Activated naive CD8-positive, alpha-beta T cell treated with anti-CD3 and anti-CD28 coated beads, Interleukin-2, amount 10 ng/mL, durations not matched to agents 7 days and 5 days (primary cell): Measurements from ENCODE around the gene EFCAB7. TPM values are rescaled to one million over a fixed set of nuclear protein-coding genes. Genes with fewer than 3 reads are reported as not detected.

Experiments
- ATAC-seq: fragments of 150-1000 bp; cut with Tn5 transposase; one replicate; pipeline ENCODE4 v1.10.0; 2021; ENCODE audit warnings: low read depth, moderate library complexity
- POLR2A ChIA-PET: fragments of 350-600 bp; sonication (Branson Sonifier 250); formaldehyde crosslinking; loops from one replicate; lab custom pipeline; 2021; ENCODE audit warnings: antibody characterized with exemption; lab: Charles Lee
- DNase-seq: peaks from one replicate; pipeline ENCODE4 v3.0.0; 2021
- H3K27ac Mint-ChIP-seq: one replicate; pipeline ENCODE4 v1.8.0; 2022; ENCODE audit warnings: mild to moderate bottlenecking, mixed read lengths
- H3K27me3 Mint-ChIP-seq: one replicate; pipeline ENCODE4 v1.8.0; 2022; ENCODE audit warnings: mild to moderate bottlenecking, moderate library complexity, mixed read lengths
- H3K36me3 Mint-ChIP-seq: one replicate; pipeline ENCODE4 v1.8.0; 2021; ENCODE audit warnings: mild to moderate bottlenecking, mixed read lengths
- H3K4me1 Mint-ChIP-seq: one replicate; pipeline ENCODE4 v1.8.0; 2021; ENCODE audit warnings: mixed read lengths
- H3K4me3 Mint-ChIP-seq: one replicate; pipeline ENCODE4 v1.8.0; 2022; ENCODE audit warnings: mild to moderate bottlenecking, moderate library complexity, mixed read lengths
- H3K9me3 Mint-ChIP-seq: one replicate; pipeline ENCODE4 v1.8.0; 2021; ENCODE audit warnings: mixed read lengths
- total RNA-seq, 2 experiments: library from RNA; stranded (reverse); gene quantifications; one replicate each; pipeline ENCODE4 v1.2.3, GENCODE V29; 2021

The EFCAB7 gene
- total RNA-seq, 2 experiments from 2014 or later = 7.4 to 11.8 TPM

- Mint-ChIP-seq H3K27ac (peak overlapping the region; percentile 28), H3K4me1 (peaks cover 25% of the 10 kb centered on the region), H3K27me3 (no peaks in the 10 kb centered on the region), H3K9me3 (no peaks in the 10 kb centered on the region), H3K36me3 (peaks cover 1% of the 10 kb centered on the region), H3K4me3 (peak overlapping the region; percentile 88)
- POLR2A ChIA-PET = no interaction called here
- DNase-seq (no peak), ATAC-seq (no peak)
These were observed 876 bp downstream of the EFCAB7 start for GRCh38 chr1:63524201-63524600.

GRCh38 chr1:63532727-63533126 lies 9.4 kb downstream of the EFCAB7 start:
- POLR2A ChIA-PET = no interaction called here
- Mint-ChIP-seq H3K4me1 (no peaks in the 10 kb centered on the region), H3K9me3 (no peaks in the 10 kb centered on the region), H3K36me3 (no peaks in the 10 kb centered on the region), H3K27me3 (no peaks in the 10 kb centered on the region), H3K4me3 (no peak overlapping the region), H3K27ac (no peak overlapping the region)
- ATAC-seq = no peak
- no peak for DNase-seq

- Mint-ChIP-seq H3K27ac (no peak overlapping the region), H3K4me3 (no peak overlapping the region), H3K36me3 (no peaks in the 10 kb centered on the region), H3K27me3 (no peaks in the 10 kb centered on the region), H3K4me1 (no peaks in the 10 kb centered on the region), H3K9me3 (no peaks in the 10 kb centered on the region)
- ATAC-seq (no peak), DNase-seq (no peak)
- POLR2A ChIA-PET = no interaction called here
These were observed 10.6 kb downstream of the EFCAB7 start for GRCh38 chr1:63533931-63534330.

DNA sequence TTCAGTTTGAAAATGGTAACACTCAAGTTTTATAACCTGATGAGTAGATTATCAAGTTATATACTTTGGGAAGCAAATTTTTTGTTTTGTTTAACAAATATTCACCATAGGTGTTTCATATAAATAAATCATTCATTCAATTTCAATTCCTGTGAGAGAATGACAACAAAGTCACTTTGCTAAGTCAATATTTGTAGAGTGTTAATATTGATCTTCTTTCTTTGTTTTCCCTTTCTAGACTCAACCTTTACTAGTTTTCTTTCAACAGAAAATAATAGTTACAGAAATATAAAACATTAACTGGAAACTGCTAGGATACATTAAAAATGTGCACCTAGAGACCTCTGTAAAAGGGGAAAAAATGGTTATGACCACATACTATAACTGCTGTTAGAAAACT lies 11.1 kb downstream of the EFCAB7 start:
- POLR2A ChIA-PET = no interaction called here
- no peak for ATAC-seq
- Mint-ChIP-seq H3K4me1 (no peaks in the 10 kb centered on the region), H3K27ac (no peak overlapping the region), H3K9me3 (no peaks in the 10 kb centered on the region), H3K4me3 (no peak overlapping the region), H3K36me3 (no peaks in the 10 kb centered on the region), H3K27me3 (no peaks in the 10 kb centered on the region)
- no peak for DNase-seq

GRCh38 chr1:63537006-63537405 lies 13.7 kb downstream of the EFCAB7 start:
- DNase-seq = no peak
- ATAC-seq = no peak
- H3K27me3 Mint-ChIP-seq = no peaks in the 10 kb centered on the region
- no peak overlapping the region for H3K4me3 Mint-ChIP-seq
- H3K4me1 Mint-ChIP-seq = no peaks in the 10 kb centered on the region
- no peak overlapping the region for H3K27ac Mint-ChIP-seq
- POLR2A ChIA-PET = no interaction called here
- peaks cover 2% of the 10 kb centered on the region for H3K36me3 Mint-ChIP-seq
- no peaks in the 10 kb centered on the region for H3K9me3 Mint-ChIP-seq

DNA sequence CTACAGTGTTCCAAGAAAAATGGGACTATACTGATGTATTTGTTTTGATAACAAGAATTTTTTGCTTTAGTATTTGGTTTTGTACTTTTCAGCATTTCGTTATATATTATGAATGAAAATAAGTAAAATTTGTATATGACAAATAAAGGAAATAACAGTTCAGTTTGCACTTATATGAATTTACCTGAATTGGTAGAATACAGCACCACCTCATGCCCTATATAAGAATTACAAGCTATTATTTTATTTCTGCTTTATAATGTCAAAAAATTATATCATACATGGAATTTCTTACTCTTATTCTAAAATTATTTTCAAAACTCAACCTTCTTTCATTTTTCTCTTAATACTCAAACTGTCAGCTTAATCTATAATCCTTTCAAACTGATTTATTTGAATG lies 14.6 kb downstream of the EFCAB7 start:
- peaks cover 2% of the 10 kb centered on the region for H3K36me3 Mint-ChIP-seq
- DNase-seq (no peak), ATAC-seq (no peak)
- no peak overlapping the region for H3K4me3 Mint-ChIP-seq
- POLR2A ChIA-PET = no interaction called here
- no peaks in the 10 kb centered on the region for H3K9me3 Mint-ChIP-seq
- no peak overlapping the region for H3K27ac Mint-ChIP-seq
- H3K27me3 Mint-ChIP-seq = no peaks in the 10 kb centered on the region
- H3K4me1 Mint-ChIP-seq = no peaks in the 10 kb centered on the region

DNA sequence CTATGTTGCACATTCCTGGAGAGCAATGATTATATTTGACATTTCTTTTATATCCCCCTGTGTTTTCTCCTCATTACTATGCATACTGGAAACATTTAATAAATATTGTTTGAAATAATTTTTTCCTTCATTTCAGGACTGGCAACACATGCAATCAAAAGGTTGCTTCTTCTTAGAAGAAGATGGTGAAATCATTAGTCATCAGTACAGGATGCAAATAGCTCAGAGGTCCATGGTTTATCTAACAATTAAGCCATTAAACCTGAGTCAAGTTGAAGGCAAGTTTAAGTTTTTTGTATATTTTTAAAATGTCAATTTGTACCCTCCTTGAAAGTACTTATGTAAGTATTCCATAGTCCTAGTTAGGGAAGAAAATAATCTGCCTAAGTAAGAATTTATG lies 22.5 kb downstream of the EFCAB7 start:
- H3K4me1 Mint-ChIP-seq = no peaks in the 10 kb centered on the region
- no peaks in the 10 kb centered on the region for H3K27me3 Mint-ChIP-seq
- DNase-seq = no peak
- H3K36me3 Mint-ChIP-seq = peaks cover 10% of the 10 kb centered on the region
- no peaks in the 10 kb centered on the region for H3K9me3 Mint-ChIP-seq
- no peak overlapping the region for H3K4me3 Mint-ChIP-seq
- no peak for ATAC-seq
- POLR2A ChIA-PET = no interaction called here
- no peak overlapping the region for H3K27ac Mint-ChIP-seq

DNA sequence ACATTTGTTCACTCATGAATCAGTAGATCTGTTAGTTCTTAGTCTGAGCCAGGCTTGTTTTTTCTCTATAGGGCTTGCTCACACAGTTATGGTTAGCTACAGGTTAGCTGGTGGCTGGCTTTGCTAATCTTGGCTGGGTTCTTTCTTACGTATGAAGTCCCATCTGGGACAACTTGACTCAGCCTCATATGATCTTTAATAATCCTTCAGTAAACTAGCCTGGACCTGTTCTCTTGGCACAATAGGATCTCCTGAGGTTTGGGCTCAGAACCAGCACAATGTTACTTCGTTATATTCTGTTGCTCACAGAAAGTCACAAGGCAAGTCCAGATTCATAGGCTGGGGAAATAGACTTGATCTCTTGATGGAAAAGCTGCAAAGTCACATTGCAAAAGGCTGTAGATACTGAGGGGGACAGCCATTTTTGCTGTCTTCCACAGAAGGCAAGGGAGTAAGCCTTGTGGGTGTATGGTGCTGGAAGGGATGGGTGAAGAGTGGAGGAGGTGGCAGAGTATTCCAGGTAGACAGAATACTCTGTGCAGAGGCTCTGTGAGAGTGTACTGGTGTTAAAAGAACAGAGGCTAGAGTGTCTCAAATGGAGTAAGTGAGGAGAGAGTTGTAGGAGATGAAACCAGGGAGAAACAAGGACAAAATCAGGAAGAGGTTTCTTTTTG lies 24.4 kb downstream of the EFCAB7 start:
- H3K4me1 Mint-ChIP-seq = no peaks in the 10 kb centered on the region
- no peak for ATAC-seq

GRCh38 chr1:63548303-63548702 lies 25.0 kb downstream of the EFCAB7 start:
- H3K27me3 Mint-ChIP-seq = no peaks in the 10 kb centered on the region
- no peaks in the 10 kb centered on the region for H3K4me1 Mint-ChIP-seq
- H3K9me3 Mint-ChIP-seq = no peaks in the 10 kb centered on the region
- no peak for ATAC-seq
- no peak overlapping the region for H3K4me3 Mint-ChIP-seq
- peaks cover 8% of the 10 kb centered on the region for H3K36me3 Mint-ChIP-seq
- POLR2A ChIA-PET = no interaction called here
- no peak overlapping the region for H3K27ac Mint-ChIP-seq
- DNase-seq = no peak

More for the DNA sequence above, 24.4 kb downstream of the EFCAB7 start:
- H3K27ac Mint-ChIP-seq = no peak overlapping the region
- POLR2A ChIA-PET = no interaction called here
- H3K4me3 Mint-ChIP-seq = no peak overlapping the region
- H3K9me3 Mint-ChIP-seq = no peaks in the 10 kb centered on the region
- DNase-seq = no peak
- no peaks in the 10 kb centered on the region for H3K27me3 Mint-ChIP-seq
- peaks cover 8% of the 10 kb centered on the region for H3K36me3 Mint-ChIP-seq

DNA sequence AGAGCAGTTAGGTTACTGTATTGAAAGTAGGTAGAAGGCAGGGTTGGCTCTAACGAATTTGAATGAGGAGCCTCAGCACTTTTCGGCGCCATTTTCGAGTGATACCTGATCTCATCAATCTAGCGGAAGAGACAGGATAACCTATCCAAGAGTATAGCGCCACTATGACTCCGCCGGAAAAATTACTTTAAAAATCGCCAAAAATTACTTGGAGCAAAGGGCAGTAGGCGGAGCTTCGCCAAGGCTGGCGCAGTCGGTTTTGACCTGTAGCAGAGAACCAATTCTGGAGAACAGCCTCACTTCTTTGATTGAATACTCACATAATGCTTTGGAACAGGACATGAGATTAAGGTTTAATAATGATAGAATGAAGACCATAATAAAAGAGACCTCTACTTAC lies 25.6 kb downstream of the EFCAB7 start:
- POLR2A ChIA-PET = no interaction called here
- no peak for ATAC-seq
- Mint-ChIP-seq H3K4me1 (no peaks in the 10 kb centered on the region), H3K4me3 (no peak overlapping the region), H3K27me3 (no peaks in the 10 kb centered on the region), H3K27ac (no peak overlapping the region), H3K9me3 (no peaks in the 10 kb centered on the region), H3K36me3 (peaks cover 8% of the 10 kb centered on the region)
- no peak for DNase-seq

- Mint-ChIP-seq H3K27me3 (no peaks in the 10 kb centered on the region), H3K36me3 (peaks cover 3% of the 10 kb centered on the region)
These were observed 32.2 kb downstream of the EFCAB7 start for GRCh38 chr1:63555480-63555879.

GRCh38 chr1:63557365-63557987 lies 34.2 kb downstream of the EFCAB7 start:
- ATAC-seq = no peak
- Mint-ChIP-seq H3K4me1 (peaks cover 2% of the 10 kb centered on the region), H3K27me3 (no peaks in the 10 kb centered on the region), H3K4me3 (no peak overlapping the region), H3K27ac (no peak overlapping the region), H3K36me3 (peaks cover 3% of the 10 kb centered on the region), H3K9me3 (no peaks in the 10 kb centered on the region)
- POLR2A ChIA-PET = no interaction called here
- no peak for DNase-seq

More at GRCh38 chr1:63555480-63555879, 32.2 kb downstream of the EFCAB7 start:
- Mint-ChIP-seq H3K4me1 (peaks cover 2% of the 10 kb centered on the region), H3K27ac (no peak overlapping the region), H3K4me3 (no peak overlapping the region), H3K9me3 (no peaks in the 10 kb centered on the region)
- POLR2A ChIA-PET = no interaction called here
- ATAC-seq (no peak), DNase-seq (no peak)

- ATAC-seq = no peak
- peaks cover 2% of the 10 kb centered on the region for H3K4me1 Mint-ChIP-seq
- no peaks in the 10 kb centered on the region for H3K9me3 Mint-ChIP-seq
- no peaks in the 10 kb centered on the region for H3K27me3 Mint-ChIP-seq
- no peak overlapping the region for H3K4me3 Mint-ChIP-seq
- peaks cover 5% of the 10 kb centered on the region for H3K36me3 Mint-ChIP-seq
- H3K27ac Mint-ChIP-seq = no peak overlapping the region
- no peak for DNase-seq
- POLR2A ChIA-PET = no interaction called here
These were observed 36.0 kb downstream of the EFCAB7 start for GRCh38 chr1:63559357-63559756.

DNA sequence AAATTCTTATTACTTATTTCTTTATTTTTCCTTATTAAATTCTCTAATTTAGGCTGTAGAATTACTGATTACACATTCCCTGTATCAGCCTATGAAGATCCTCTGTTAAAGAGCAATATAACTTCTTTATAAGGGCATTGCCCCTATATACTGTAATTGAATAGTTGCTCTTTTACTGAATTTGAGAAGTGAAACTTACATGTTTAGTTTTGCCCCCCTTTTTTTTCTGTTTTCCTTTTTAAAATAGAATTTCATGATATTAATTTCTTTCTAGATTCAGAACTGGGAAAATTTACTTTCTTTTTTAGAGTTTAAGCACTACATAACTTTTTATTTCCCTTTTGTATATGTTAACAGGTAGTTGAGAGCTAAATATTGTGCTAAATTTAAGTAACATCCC lies 40.4 kb downstream of the EFCAB7 start:
- DNase-seq (no peak), ATAC-seq (no peak)
- H3K27me3 Mint-ChIP-seq = no peaks in the 10 kb centered on the region
- H3K4me1 Mint-ChIP-seq = no peaks in the 10 kb centered on the region
- POLR2A ChIA-PET = no interaction called here
- peaks cover 8% of the 10 kb centered on the region for H3K36me3 Mint-ChIP-seq
- H3K27ac Mint-ChIP-seq = no peak overlapping the region
- no peaks in the 10 kb centered on the region for H3K9me3 Mint-ChIP-seq
- no peak overlapping the region for H3K4me3 Mint-ChIP-seq
